Fibroblast of gingiva (primary cell): ENCODE results near the gene PTPRN2.
"Not testable (repeated sequence)": the region's sequence is repeated elsewhere in the genome, so short reads cannot be mapped to it uniquely, and the experiment has no call there.

Source experiments
- DNase-seq: peaks from one replicate; pipeline ENCODE4 v3.0.0-alpha.2; 2011; ENCODE audit warnings: low read depth

The PTPRN2 gene

GRCh38 chr7:158276414-158277218 is 311.0 kb downstream of the PTPRN2 start:
- DNase-seq = no peak

- DNase-seq = no peak
These were observed 311.8 kb downstream of the PTPRN2 start for GRCh38 chr7:158275711-158276413.

- DNase-seq = no peak
These were observed 312.6 kb downstream of the PTPRN2 start for GRCh38 chr7:158274996-158275395.

- DNase-seq = no peak
These were observed 313.2 kb downstream of the PTPRN2 start for GRCh38 chr7:158274404-158274811.

GRCh38 chr7:158273756-158274342 is 313.8 kb downstream of the PTPRN2 start:
- DNase-seq = not testable (repeated sequence)

GRCh38 chr7:158273138-158273651 is 314.4 kb downstream of the PTPRN2 start:
- DNase-seq = no peak

- DNase-seq = no peak
These were observed 315.0 kb downstream of the PTPRN2 start for GRCh38 chr7:158272509-158273137.

GRCh38 chr7:158272091-158272490 is 315.5 kb downstream of the PTPRN2 start:
- DNase-seq = no peak

- DNase-seq = no peak
These were observed 316.0 kb downstream of the PTPRN2 start for GRCh38 chr7:158271646-158272045.

GRCh38 chr7:158270856-158271413 is 316.7 kb downstream of the PTPRN2 start:
- no peak for DNase-seq

GRCh38 chr7:158270106-158270775 is 317.4 kb downstream of the PTPRN2 start:
- DNase-seq = no peak

- no peak for DNase-seq
These were observed 318.6 kb downstream of the PTPRN2 start for GRCh38 chr7:158268816-158269535.

GRCh38 chr7:158267742-158268435 is 319.7 kb downstream of the PTPRN2 start:
- DNase-seq = no peak

GRCh38 chr7:158266817-158267741 is 320.5 kb downstream of the PTPRN2 start:
- DNase-seq = no peak

- no peak for DNase-seq
These were observed 321.2 kb downstream of the PTPRN2 start for GRCh38 chr7:158266426-158266816.

GRCh38 chr7:158265743-158266080 is 321.9 kb downstream of the PTPRN2 start:
- DNase-seq = no peak

- no peak for DNase-seq
These were observed 322.5 kb downstream of the PTPRN2 start for GRCh38 chr7:158264881-158265742.
